ENCODE measurements around the gene HBM.
"Not testable (repeated sequence)": the region's sequence is repeated elsewhere in the genome, so short reads cannot be mapped to it uniquely, and the experiment has no call there.

The HBM gene

GRCh38 chr16:165539-166374 lies at the start of gene HBM:
Gene HBM (plus strand): TSS chr16:165978. CDS start chr16:165998, 20 bp downstream.
- no peak for DNase-seq

GRCh38 chr16:116015-116414 lies 49.8 kb upstream of the HBM start:
- no peak for DNase-seq

- DNase-seq = peak; percentile 32
Observed at GRCh38 chr16:117379-118365, 48.1 kb upstream of the HBM start.

GRCh38 chr16:118857-119256 lies 46.9 kb upstream of the HBM start:
- no peak for DNase-seq

- DNase-seq = no peak
Observed at GRCh38 chr16:119295-119694, 46.5 kb upstream of the HBM start.

- DNase-seq = no peak
Observed at GRCh38 chr16:119835-120491, 45.8 kb upstream of the HBM start.

- no peak for DNase-seq
Observed at GRCh38 chr16:120756-121155, 45.0 kb upstream of the HBM start.

- DNase-seq = no peak
Observed at GRCh38 chr16:122361-122760, 43.4 kb upstream of the HBM start.

- not testable (repeated sequence) for DNase-seq
Observed at GRCh38 chr16:123558-124350, 42.0 kb upstream of the HBM start.

- no peak for DNase-seq
Observed at GRCh38 chr16:125011-125410, 40.8 kb upstream of the HBM start.

- DNase-seq = no peak
Observed at GRCh38 chr16:129075-129474, 36.7 kb upstream of the HBM start.

GRCh38 chr16:130533-131173 lies 35.1 kb upstream of the HBM start:
- no peak for DNase-seq

GRCh38 chr16:132120-132519 lies 33.7 kb upstream of the HBM start:
- DNase-seq = no peak

- DNase-seq = no peak
Observed at GRCh38 chr16:133716-134115, 32.1 kb upstream of the HBM start.

GRCh38 chr16:138049-138417 lies 27.7 kb upstream of the HBM start:
- peak; percentile 7 for DNase-seq

- DNase-seq = no peak
Observed at GRCh38 chr16:140175-140857, 25.5 kb upstream of the HBM start.

GRCh38 chr16:142405-142967 lies 23.3 kb upstream of the HBM start:
- no peak for DNase-seq

GRCh38 chr16:143047-143446 lies 22.7 kb upstream of the HBM start:
- no peak for DNase-seq

- DNase-seq = no peak
Observed at GRCh38 chr16:143456-143855, 22.3 kb upstream of the HBM start.

GRCh38 chr16:144797-145252 lies 21.0 kb upstream of the HBM start:
- no peak for DNase-seq

- no peak for DNase-seq
Observed at GRCh38 chr16:146646-147045, 19.1 kb upstream of the HBM start.

Measured in fibroblast of upper back skin (primary cell).